Effector CD8-positive, alpha-beta T cell (primary cell): ENCODE results near the gene COG5.

Experiments
- DNase-seq: peaks from one replicate; lab custom pipeline; 2025; lab: John Stamatoyannopoulos, UW
- total RNA-seq, 4 experiments: gene quantifications; one replicate each; lab custom pipeline; 2026; lab: John Stamatoyannopoulos, UW

COG5 gene
- 62.0 to 101 (median 80.9) reads per million in 4 experiments for total RNA-seq

GRCh38 chr7:107563775-107564552 lies at the start of gene COG5, which contains the start of gene DUS4L:
Gene COG5, minus strand, starts transcription at chr7:107563920. Its CDS starts 24 bp downstream, at chr7:107563896.
Gene DUS4L, plus strand, starts transcription at chr7:107563971. Its CDS starts 3,100 bp downstream, at chr7:107567071.
- DNase-seq: peak; percentile 78

DNA sequence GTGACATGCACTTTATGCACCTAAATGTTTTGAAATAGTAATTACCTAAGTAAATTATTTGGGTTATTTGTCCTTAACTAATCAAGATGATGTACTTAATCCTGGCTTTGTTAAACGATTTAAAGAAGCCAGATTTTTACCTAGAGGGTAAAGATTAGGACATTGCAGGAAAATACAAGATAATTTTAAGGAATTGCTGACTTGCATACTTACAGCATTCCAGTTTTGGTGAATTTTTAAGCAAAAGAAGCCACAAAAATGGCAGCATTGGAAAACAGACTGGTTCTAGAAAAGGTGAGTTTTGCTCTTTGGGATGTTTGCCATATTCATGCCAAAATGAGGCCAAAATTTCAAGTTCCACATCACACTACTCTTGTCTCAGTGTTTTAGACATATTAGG lies 49.7 kb upstream of the COG5 start:
- DNase-seq: no peak

- no peak for DNase-seq
These were observed 46.6 kb upstream of the COG5 start for GRCh38 chr7:107610323-107610722.

- DNase-seq: no peak
These were observed 46.1 kb upstream of the COG5 start for GRCh38 chr7:107609811-107610261.

- no peak for DNase-seq
These were observed 42.6 kb upstream of the COG5 start for GRCh38 chr7:107606303-107606702.

DNA sequence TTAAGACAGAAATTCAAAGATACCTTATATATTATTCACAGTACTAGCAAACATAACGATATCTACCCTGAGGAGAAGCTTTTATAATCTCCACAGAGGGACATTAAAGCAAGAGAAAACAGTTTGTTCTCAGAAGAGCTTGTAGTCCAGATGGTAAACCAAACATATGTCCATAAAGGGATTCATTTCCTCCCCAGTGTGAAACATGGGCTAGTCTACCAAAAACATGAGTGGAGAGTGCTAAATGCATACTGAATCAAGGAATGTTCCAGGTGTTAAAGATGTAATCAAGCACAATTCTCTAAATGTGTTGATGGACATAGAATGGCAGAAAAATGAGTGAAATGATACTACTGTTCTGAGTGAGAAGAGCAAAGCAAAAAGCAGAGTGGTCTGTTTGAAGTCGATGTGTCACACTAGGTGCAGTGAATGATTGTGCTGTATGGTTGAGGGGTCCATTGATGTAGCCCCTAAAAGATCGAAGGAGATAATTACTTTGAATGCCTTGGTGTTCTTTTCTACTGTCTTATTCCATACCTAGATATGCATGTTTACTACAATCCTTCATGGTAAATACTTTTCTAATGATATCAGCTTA lies 41.6 kb upstream of the COG5 start:
- DNase-seq: no peak

- DNase-seq: no peak
These were observed 37.1 kb upstream of the COG5 start for GRCh38 chr7:107600816-107601215.

DNA sequence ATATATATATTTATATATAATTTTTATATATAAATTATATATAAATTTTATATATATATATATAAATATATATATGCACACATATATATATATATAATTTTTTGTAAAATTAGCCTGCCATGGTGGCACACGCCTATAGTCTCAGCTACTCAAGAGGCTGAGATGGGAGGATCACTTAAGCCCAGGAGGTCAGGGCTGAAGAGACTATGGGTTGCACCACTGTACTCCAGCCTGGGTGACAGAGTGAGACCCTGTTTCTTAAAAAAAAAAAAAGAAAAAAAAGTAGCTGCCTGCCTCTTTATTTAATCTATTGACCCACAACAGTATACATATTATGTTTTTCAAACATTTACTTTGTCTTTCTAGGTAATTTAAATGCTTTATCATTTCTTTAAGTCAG lies 35.5 kb upstream of the COG5 start:
- no peak for DNase-seq

GRCh38 chr7:107597953-107598352 lies 34.2 kb upstream of the COG5 start:
- DNase-seq: no peak

DNA sequence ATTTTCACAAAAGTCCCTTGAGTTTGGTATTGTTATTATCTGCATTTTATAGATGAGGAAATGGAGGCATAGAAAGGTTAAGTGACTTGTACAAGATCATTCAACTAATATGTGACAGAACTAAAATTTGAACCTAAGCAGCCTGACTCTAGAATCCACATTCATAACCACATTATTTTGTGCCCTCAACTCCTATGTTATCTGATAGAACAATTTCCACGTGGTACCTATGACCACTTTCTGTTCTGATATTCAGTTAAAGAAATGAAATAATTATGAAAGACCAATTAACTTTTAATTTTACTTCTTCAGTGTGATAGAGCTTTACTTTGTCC lies 33.8 kb upstream of the COG5 start:
- no peak for DNase-seq

DNA sequence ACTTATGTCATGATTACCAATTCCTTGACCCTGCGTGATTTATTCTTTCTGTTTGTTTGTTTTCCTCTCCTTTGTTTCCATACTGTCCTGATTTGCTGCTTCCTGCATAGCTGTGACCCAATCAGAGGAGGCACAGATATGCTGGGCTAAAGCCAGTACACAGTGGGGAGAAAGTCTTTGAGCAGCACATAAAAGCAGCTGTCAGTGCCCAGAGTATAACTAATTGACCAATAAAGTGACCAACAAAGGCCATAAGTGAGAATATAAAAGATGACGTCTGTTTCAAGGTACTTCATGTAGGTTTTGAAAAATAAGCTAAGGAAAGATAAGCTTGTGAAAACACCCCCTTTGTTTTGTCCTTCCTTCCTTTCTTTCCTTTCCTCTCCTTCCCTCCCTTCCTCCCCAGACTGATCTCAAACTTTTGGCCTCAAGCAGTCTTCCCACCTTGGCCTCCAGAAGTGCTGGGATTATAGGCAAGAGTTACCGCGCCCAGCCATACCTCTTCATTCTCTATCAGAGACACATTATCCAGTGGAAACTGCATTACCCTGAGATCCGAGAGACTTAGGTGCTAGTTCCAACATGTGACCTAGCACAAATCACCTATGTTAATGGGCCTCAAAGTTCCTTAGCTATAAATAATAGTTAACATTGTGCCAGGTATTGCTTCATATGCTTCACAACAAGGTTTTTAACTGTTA lies 33.3 kb upstream of the COG5 start:
- no peak for DNase-seq

- no peak for DNase-seq
These were observed 31.4 kb upstream of the COG5 start for GRCh38 chr7:107594961-107595737.

DNA sequence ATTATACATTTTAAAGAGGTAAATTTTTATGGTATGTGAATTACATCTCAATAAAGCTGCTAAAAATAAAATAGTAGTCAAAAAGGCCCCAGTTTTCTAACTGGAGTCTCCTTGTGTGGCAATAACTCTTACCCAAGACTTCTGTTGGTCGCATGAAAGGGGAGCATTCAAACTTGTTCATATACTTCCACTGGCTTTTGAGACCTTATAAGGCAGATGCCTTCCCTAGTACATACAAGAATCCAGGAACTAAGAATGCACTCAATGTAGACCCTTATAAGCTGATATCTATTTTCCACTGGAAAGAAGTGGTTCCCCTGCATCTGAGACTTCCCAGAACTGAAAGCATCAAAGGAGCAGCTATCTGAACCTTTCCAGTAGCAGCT lies 29.3 kb upstream of the COG5 start:
- DNase-seq: no peak

GRCh38 chr7:107592361-107593024 lies 28.8 kb upstream of the COG5 start:
- no peak for DNase-seq

- DNase-seq: no peak
These were observed 27.7 kb upstream of the COG5 start for GRCh38 chr7:107591421-107591820.

DNA sequence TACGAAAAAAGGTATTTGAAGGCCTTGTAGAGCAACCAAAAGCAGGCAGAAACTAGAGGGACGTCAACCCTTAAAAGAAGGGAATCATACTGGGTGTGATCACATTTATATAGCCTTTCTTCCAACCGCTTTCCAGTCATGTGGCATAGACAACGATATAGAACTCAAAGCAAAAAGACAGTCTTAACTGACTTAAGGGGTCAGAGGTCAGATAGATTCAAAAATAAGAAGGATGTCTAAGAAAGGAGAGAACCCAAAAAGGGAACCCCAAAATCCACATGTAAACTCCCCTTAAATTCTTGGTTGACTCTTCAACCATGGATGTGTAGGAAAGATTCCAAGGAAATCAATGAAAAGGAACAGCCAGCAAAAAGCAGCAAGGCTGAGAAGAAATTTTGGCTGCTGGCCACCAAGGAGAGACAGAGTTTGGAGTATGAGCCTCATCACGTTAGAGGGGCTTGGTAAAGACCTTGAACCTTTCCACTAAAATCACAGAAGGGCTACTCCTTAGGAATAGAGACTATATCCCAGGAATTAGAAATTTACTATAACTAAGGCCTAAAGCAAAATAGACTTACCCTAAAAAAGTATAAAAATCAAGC lies 24.9 kb upstream of the COG5 start:
- no peak for DNase-seq

DNA sequence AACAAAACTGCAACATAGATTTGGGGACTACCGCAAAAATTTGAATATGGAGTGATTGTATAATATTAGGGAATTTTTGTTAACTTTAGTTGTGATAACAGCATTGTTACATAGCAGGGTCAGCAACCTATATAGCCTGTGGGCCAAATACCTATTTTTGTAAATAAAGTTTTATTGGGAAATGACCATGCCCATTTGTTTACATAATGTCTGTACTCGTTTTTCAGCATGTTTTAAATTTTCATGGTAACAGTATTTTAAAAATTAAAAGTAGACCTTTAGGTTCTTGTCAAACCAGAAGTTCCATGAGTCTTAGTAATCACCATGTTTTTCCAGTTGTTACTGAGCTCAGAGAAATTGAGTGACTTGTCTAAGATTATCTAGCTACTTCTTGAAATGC lies 21.0 kb upstream of the COG5 start:
- DNase-seq: no peak

- DNase-seq: no peak
These were observed 19.2 kb upstream of the COG5 start for GRCh38 chr7:107582875-107583274.

- DNase-seq: no peak
These were observed 17.8 kb upstream of the COG5 start for GRCh38 chr7:107581387-107582013.

GRCh38 chr7:107580716-107581383 lies 17.1 kb upstream of the COG5 start:
- DNase-seq: no peak
